Natural killer cell (primary cell): ENCODE data around the gene GALNT1. TPM values are rescaled to one million over a fixed set of nuclear protein-coding genes. Genes with fewer than 3 reads are reported as not detected.

Experiments
- ATAC-seq, 3 donors: fragments of 150-1000 bp in 2 of 3; fragments of 200-7000 bp in 1 of 3; cut with Tn5 transposase; 1 replicate in 1 of 3; 2 replicates in 2 of 3; pipeline ENCODE4 v1.10.0; 2021; ENCODE audit warnings: mild to moderate bottlenecking in 2 of 3, moderate library complexity in 2 of 3
- DNase-seq, 2 donors: peaks; one replicate each; pipeline versions ENCODE4 v3.0.0 to v3.0.0-alpha.2; 2013 to 2021; ENCODE audit warnings: mixed read lengths in 1 of 2
- H3K27ac ChIP-seq: one replicate; pipeline ENCODE4 v1.5.1; 2013; ENCODE audit warnings: mild to moderate bottlenecking, low read length
- H3K27me3 ChIP-seq: one replicate; pipeline ENCODE4 v1.6.1; 2013; ENCODE audit warnings: low read length; ENCODE audit not compliant: control insufficient read depth, insufficient read depth
- H3K36me3 ChIP-seq: one replicate; pipeline ENCODE4 v1.6.1; 2013; ENCODE audit warnings: low read length; ENCODE audit not compliant: control insufficient read depth, insufficient read depth
- H3K4me1 ChIP-seq: one replicate; pipeline ENCODE4 v1.6.1; 2013; ENCODE audit warnings: low read length; ENCODE audit not compliant: control insufficient read depth, insufficient read depth
- H3K4me3 ChIP-seq: one replicate; pipeline ENCODE4 v1.5.1; 2013; ENCODE audit warnings: low read length
- H3K9me3 ChIP-seq: one replicate; pipeline ENCODE4 v1.6.1; 2013; ENCODE audit warnings: low read length; ENCODE audit not compliant: control insufficient read depth, insufficient read depth
- H3K27ac Mint-ChIP-seq, 2 donors: one replicate each; pipeline ENCODE4 v1.8.0; 2022; ENCODE audit warnings: mild to moderate bottlenecking in 2 of 2, mixed read lengths in 2 of 2, moderate library complexity in 1 of 2
- H3K27me3 Mint-ChIP-seq, 2 donors: one replicate each; pipeline ENCODE4 v1.8.0; 2022; ENCODE audit warnings: low read depth in 2 of 2, mixed read lengths in 2 of 2
- H3K36me3 Mint-ChIP-seq: one replicate; pipeline ENCODE4 v1.8.0; 2022; ENCODE audit warnings: mixed read lengths
- H3K4me1 Mint-ChIP-seq, 2 donors: one replicate each; pipeline ENCODE4 v1.8.0; 2022; ENCODE audit warnings: mixed read lengths in 2 of 2
- H3K4me3 Mint-ChIP-seq: one replicate; pipeline ENCODE4 v1.8.0; 2022; ENCODE audit warnings: mild to moderate bottlenecking, moderate library complexity, mixed read lengths
- H3K9me3 Mint-ChIP-seq, 2 donors: one replicate each; pipeline ENCODE4 v1.8.0; 2022; ENCODE audit warnings: mixed read lengths in 2 of 2
- CTCF ChIP-seq: fragments of 200-600 bp; IDR thresholded peaks from one replicate; pipeline ENCODE4 v1.8.0; 2022; ENCODE audit warnings: antibody characterized with exemption
- WGBS: methylation state at CpG from one replicate; pipeline ENCODE4 v1.1.7; 2013; ENCODE audit warnings: missing lambda C conversion rate; ENCODE audit not compliant: insufficient coverage; 5-methylcytosine and 5-hydroxymethylcytosine counted together
- intact Hi-C: fragments of 100-400 bp; cut with micrococcal nuclease; formaldehyde crosslinking; loops from one replicate; pipeline ENCODE4 v1.14.2; 2022
- total RNA-seq, 4 donors: library from RNA; stranded (reverse); fragments of 120-200 nt in 1 of 4; gene quantifications; one replicate each; pipeline versions ENCODE4 v1.2.3 to v1.2.4, GENCODE V29; 2013 to 2022

GALNT1 gene
- total RNA-seq, 3 donors from 2014 or later (not counting 1 experiment from before 2014, with no cell fraction given) = 49.2 to 57.1 (median 50.0) TPM

- Histone ChIP-seq H3K27ac (no peak overlapping the region), H3K36me3 (no peaks in the 10 kb centered on the region), H3K9me3 (no peaks in the 10 kb centered on the region), H3K4me3 (no peak overlapping the region), H3K4me1 (peaks cover 9% of the 10 kb centered on the region), H3K27me3 (no peaks in the 10 kb centered on the region)
- intact Hi-C loops = no loop called here
- no peak for TF ChIP-seq CTCF
- WGBS = 80% methylated on average over 6 of the region's 8 CpGs
- ATAC-seq (no peak), DNase-seq (no peak)
- Mint-ChIP-seq H3K27me3 (peaks cover 0 to 3% of the 10 kb centered on the region in 2 donors), H3K27ac (no peak overlapping the region), H3K36me3 (no peaks in the 10 kb centered on the region), H3K9me3 (no peaks in the 10 kb centered on the region), H3K4me3 (no peak overlapping the region), H3K4me1 (peaks cover 8 to 12% of the 10 kb centered on the region in 2 donors)
Measured at GRCh38 chr18:35577045-35577848, 4.3 kb upstream of the GALNT1 start.

GRCh38 chr18:35578481-35578880 lies 3.1 kb upstream of the GALNT1 start:
- Mint-ChIP-seq H3K27ac (no peak overlapping the region), H3K4me1 (peaks cover 14 to 15% of the 10 kb centered on the region in 2 donors), H3K4me3 (no peak overlapping the region)

GRCh38 chr18:35578936-35579335 lies 2.6 kb upstream of the GALNT1 start:
- Histone ChIP-seq H3K4me1 (peaks cover 15% of the 10 kb centered on the region), H3K27me3 (no peaks in the 10 kb centered on the region), H3K4me3 (no peak overlapping the region), H3K9me3 (no peaks in the 10 kb centered on the region), H3K27ac (no peak overlapping the region), H3K36me3 (no peaks in the 10 kb centered on the region)
- TF ChIP-seq CTCF = no peak
- ATAC-seq = no peak
- Mint-ChIP-seq H3K27me3 (peaks cover 0 to 3% of the 10 kb centered on the region in 2 donors), H3K9me3 (no peaks in the 10 kb centered on the region), H3K4me3 (no peak overlapping the region), H3K36me3 (no peaks in the 10 kb centered on the region), H3K4me1 (peaks cover 16% of the 10 kb centered on the region in 2 donors), H3K27ac (no peak overlapping the region)
- WGBS = 96% methylated on average over 3 of the region's 4 CpGs
- intact Hi-C loops = no loop called here
- DNase-seq = no peak

More at GRCh38 chr18:35578481-35578880, 3.1 kb upstream of the GALNT1 start:
- no peak for ATAC-seq
- DNase-seq = no peak
- no peak overlapping the region for H3K4me3 ChIP-seq
- intact Hi-C loops = no loop called here
- WGBS = 88% methylated on average over 1 of the region's 1 CpG
- Mint-ChIP-seq H3K36me3 (no peaks in the 10 kb centered on the region), H3K9me3 (no peaks in the 10 kb centered on the region), H3K27me3 (peaks cover 0 to 3% of the 10 kb centered on the region in 2 donors)
- no peaks in the 10 kb centered on the region for H3K27me3 ChIP-seq
- peaks cover 16% of the 10 kb centered on the region for H3K4me1 ChIP-seq
- H3K36me3 ChIP-seq = no peaks in the 10 kb centered on the region
- H3K9me3 ChIP-seq = no peaks in the 10 kb centered on the region
- H3K27ac ChIP-seq = no peak overlapping the region
- TF ChIP-seq CTCF = no peak
